H1 (cell line): ENCODE results near the gene GAN. TPM values are rescaled to one million over a fixed set of nuclear protein-coding genes. Genes with fewer than 3 reads are reported as not detected.

Source experiments
- CTCF ChIA-PET: fragments of 300-600 bp; sonication (Branson Sonifier 250); formaldehyde crosslinking; loops from one replicate; lab custom pipeline; 2021; ENCODE audit not compliant: partially characterized antibody; lab: Charles Lee
- POLR2A ChIA-PET: fragments of 300-600 bp; sonication (Branson Sonifier 250); formaldehyde crosslinking; loops from one replicate; lab custom pipeline; 2021; ENCODE audit warnings: inconsistent platforms; ENCODE audit not compliant: partially characterized antibody; lab: Charles Lee
- DNase-seq, 2 experiments: peaks; one replicate each; pipeline versions ENCODE4 v3.0.0 to v3.0.0-alpha.2; 2010 to 2022; ENCODE audit warnings: low spot score in 2 of 2, low read depth in 1 of 2, mixed read lengths in 1 of 2
- FAIRE-seq: peaks from 2 replicates; lab custom pipeline; 2011; peaks lifted over from hg19 to GRCh38; lab: Jason Lieb, UNC
- H2AFZ ChIP-seq: 2 replicates; pipeline ENCODE4 v1.8.1; 2012; ENCODE audit warnings: low read length, inconsistent platforms
- H2AK5ac ChIP-seq: 2 replicates; pipeline ENCODE4 v1.6.1; 2013; ENCODE audit warnings: low read depth, low read length
- H2BK120ac ChIP-seq: replicated peaks from 2 replicates; pipeline ENCODE3; 2013; ENCODE audit warnings: low read depth, low read length, inconsistent platforms
- H2BK12ac ChIP-seq: 2 replicates; pipeline ENCODE4 v1.6.1; 2013; ENCODE audit warnings: low read depth, low read length
- H2BK15ac ChIP-seq: 2 replicates; pipeline ENCODE4 v1.6.1; 2013; ENCODE audit warnings: low read length
- H2BK20ac ChIP-seq: 2 replicates; pipeline ENCODE4 v1.6.1; 2013; ENCODE audit warnings: low read length
- H2BK5ac ChIP-seq: 2 replicates; pipeline ENCODE4 v1.6.1; 2013; ENCODE audit warnings: low read depth, low read length
- H3K14ac ChIP-seq: 2 replicates; pipeline ENCODE4 v1.6.1; 2013; ENCODE audit warnings: inconsistent platforms; ENCODE audit not compliant: insufficient read length
- H3K18ac ChIP-seq: 2 replicates; pipeline ENCODE4 v1.6.1; 2013; ENCODE audit warnings: low read length; ENCODE audit errors: extremely low read depth
- H3K23ac ChIP-seq: 2 replicates; pipeline ENCODE4 v1.6.1; 2013; ENCODE audit warnings: inconsistent platforms; ENCODE audit not compliant: insufficient read length
- H3K23me2 ChIP-seq: 2 replicates; pipeline ENCODE4 v1.6.1; 2013; ENCODE audit warnings: low read depth, low read length
- H3K27ac ChIP-seq: 2 replicates; pipeline ENCODE4 v1.6.1; 2011; ENCODE audit warnings: low read depth, low read length, inconsistent platforms
- H3K27me3 ChIP-seq, 4 experiments: replicated peaks in 1 of 4; 1 replicate in 1 of 4; 2 replicates in 3 of 4; pipeline versions ENCODE4 v1.6.1 to v1.8.1; 2011 to 2013; ENCODE audit warnings: low read length in 3 of 4, mild to moderate bottlenecking in 3 of 4, inconsistent platforms in 2 of 4, mixed read lengths in 2 of 4, moderate library complexity in 1 of 4; ENCODE audit not compliant: control insufficient read depth in 3 of 4, insufficient read depth in 3 of 4; ENCODE audit errors: extremely low read depth in 1 of 4
- H3K36me3 ChIP-seq, 4 experiments: 2 replicates each; pipeline versions ENCODE4 v1.6.1 to v1.8.1; 2011 to 2013; ENCODE audit warnings: mild to moderate bottlenecking in 4 of 4, low read length in 3 of 4, moderate library complexity in 2 of 4, control low read depth in 1 of 4, inconsistent platforms in 1 of 4; ENCODE audit not compliant: insufficient read depth in 4 of 4, control insufficient read depth in 2 of 4
- H3K4ac ChIP-seq: replicated peaks from 2 replicates; pipeline ENCODE3; 2013; ENCODE audit warnings: low read length, low read depth, mixed read lengths, inconsistent platforms; ENCODE audit not compliant: insufficient read length
- H3K4me1 ChIP-seq, 4 experiments: replicated peaks in 1 of 4; 1 replicate in 1 of 4; 2 replicates in 3 of 4; pipeline versions ENCODE4 v1.6.1 to v1.8.1; 2011 to 2013; ENCODE audit warnings: low read length in 3 of 4, inconsistent platforms in 2 of 4, mixed read lengths in 1 of 4; ENCODE audit not compliant: insufficient read depth in 4 of 4, control insufficient read depth in 3 of 4
- H3K4me2 ChIP-seq, 2 experiments: 2 replicates each; pipeline versions ENCODE4 v1.6.1 to v1.8.1; 2011 to 2013; ENCODE audit warnings: low read depth in 2 of 2, low read length in 2 of 2, control low read depth in 1 of 2, inconsistent platforms in 1 of 2, mild to moderate bottlenecking in 1 of 2; ENCODE audit not compliant: insufficient read depth in 1 of 2
- H3K4me3 ChIP-seq, 4 experiments: fragments of 200-600, 300-600 bp in 1 of 4; sonication (generic), shearing (Covaris generic), sonication (Bioruptor Twin) in 1 of 4; 2 replicates each; pipeline versions ENCODE4 v1.5.1 to v1.8.1; 2011 to 2016; ENCODE audit warnings: low read length in 4 of 4, low read depth in 3 of 4, control low read depth in 2 of 4, inconsistent platforms in 2 of 4, mild to moderate bottlenecking in 2 of 4, mixed read lengths in 1 of 4, moderate library complexity in 1 of 4; ENCODE audit not compliant: insufficient read depth in 2 of 4; ENCODE audit errors: extremely low read depth in 1 of 4
- H3K56ac ChIP-seq: replicated peaks from 2 replicates; pipeline ENCODE3; 2013; ENCODE audit warnings: low read depth, mild to moderate bottlenecking, mixed read lengths, low read length, inconsistent platforms; ENCODE audit not compliant: insufficient read length
- H3K79me1 ChIP-seq: 2 replicates; pipeline ENCODE4 v1.6.1; 2013; ENCODE audit warnings: low read depth, low read length, control low read depth
- H3K79me2 ChIP-seq, 2 experiments: 2 replicates each; pipeline versions ENCODE4 v1.6.1 to v1.8.1; 2012 to 2013; ENCODE audit warnings: low read length in 2 of 2, mild to moderate bottlenecking in 2 of 2, inconsistent platforms in 1 of 2; ENCODE audit not compliant: insufficient read depth in 2 of 2, control insufficient read depth in 1 of 2
- H3K9ac ChIP-seq, 4 experiments: replicated peaks in 1 of 4; 1 replicate in 1 of 4; 2 replicates in 3 of 4; pipeline versions ENCODE4 v1.6.1 to v1.8.1; 2011 to 2013; ENCODE audit warnings: low read depth in 3 of 4, low read length in 3 of 4, control low read depth in 2 of 4, mild to moderate bottlenecking in 2 of 4, moderate library complexity in 2 of 4, inconsistent platforms in 1 of 4; ENCODE audit errors: extremely low read depth in 1 of 4
- H3K9me3 ChIP-seq, 2 experiments: 2 replicates each; pipeline versions ENCODE4 v1.6.1 to v1.8.1; 2012 to 2013; ENCODE audit warnings: mild to moderate bottlenecking in 2 of 2, moderate library complexity in 2 of 2, control low read depth in 1 of 2, inconsistent platforms in 1 of 2, low read depth in 1 of 2, low read length in 1 of 2, mixed read lengths in 1 of 2; ENCODE audit not compliant: insufficient read depth in 2 of 2
- H4K20me1 ChIP-seq, 2 experiments: replicated peaks in 1 of 2; 2 replicates each; pipeline versions ENCODE3 to v1.8.1; 2011 to 2013; ENCODE audit warnings: inconsistent platforms in 2 of 2, low read length in 2 of 2, mild to moderate bottlenecking in 1 of 2; ENCODE audit not compliant: insufficient read depth in 2 of 2, control insufficient read depth in 1 of 2
- H4K5ac ChIP-seq: 2 replicates; pipeline ENCODE4 v1.6.1; 2013; ENCODE audit warnings: low read length, low read depth, mixed read lengths, inconsistent platforms; ENCODE audit not compliant: insufficient read length
- H4K8ac ChIP-seq: 2 replicates; pipeline ENCODE4 v1.8.0; 2013; ENCODE audit warnings: mild to moderate bottlenecking, moderate library complexity, low read length, inconsistent platforms; ENCODE audit not compliant: insufficient read depth; ENCODE audit errors: extremely low read depth
- H4K91ac ChIP-seq: replicated peaks from 2 replicates; pipeline ENCODE3; 2013; ENCODE audit warnings: low read length, mixed read lengths, inconsistent platforms; ENCODE audit not compliant: insufficient read length
- ATF2 ChIP-seq: IDR thresholded peaks from 2 replicates; pipeline ENCODE4 v1.6.1; 2012; ENCODE audit warnings: low read length, inconsistent platforms
- BACH1 ChIP-seq: IDR thresholded peaks from 2 replicates; pipeline ENCODE4 v1.6.1; 2012; ENCODE audit warnings: low read length, improper control_type of control experiment
- CTBP2 ChIP-seq: IDR thresholded peaks from 2 replicates; pipeline ENCODE4 v1.7.0; 2011; ENCODE audit warnings: borderline replicate concordance, mild to moderate bottlenecking, moderate library complexity, mixed read lengths, low read length; ENCODE audit not compliant: insufficient read depth, insufficient read length
- E2F6 ChIP-seq: IDR thresholded peaks from 2 replicates; pipeline ENCODE4 v1.6.1; 2012; ENCODE audit warnings: inconsistent platforms
- HDAC2 ChIP-seq, 2 experiments: fragments of 300-600 bp in 1 of 2; sonication (generic) in 1 of 2; IDR thresholded peaks; 2 replicates each; pipeline ENCODE4 v1.6.1; 2011 to 2012; ENCODE audit warnings: low read depth in 2 of 2, low read length in 2 of 2, mild to moderate bottlenecking in 2 of 2, moderate library complexity in 2 of 2, borderline replicate concordance in 1 of 2, inconsistent platforms in 1 of 2
- JUN ChIP-seq: IDR thresholded peaks from 2 replicates; pipeline ENCODE4 v1.6.1; 2011; ENCODE audit warnings: low read depth, mild to moderate bottlenecking, improper control_type of control experiment, low read length
- NANOG ChIP-seq: IDR thresholded peaks from 2 replicates; pipeline ENCODE4 v1.6.1; 2011; ENCODE audit warnings: low read length, low read depth, mild to moderate bottlenecking, inconsistent platforms; ENCODE audit not compliant: insufficient read depth, poor library complexity, severe bottlenecking
- RXRA ChIP-seq: IDR thresholded peaks from 2 replicates; pipeline ENCODE4 v1.6.1; 2011; ENCODE audit warnings: low read depth, mild to moderate bottlenecking, low read length, moderate library complexity; ENCODE audit not compliant: insufficient read depth
- SAP30 ChIP-seq: fragments of 300-600 bp; sonication (generic); IDR thresholded peaks from 2 replicates; pipeline ENCODE4 v1.7.1; 2012; ENCODE audit warnings: low read length, moderate library complexity, mild to moderate bottlenecking, inconsistent platforms; ENCODE audit not compliant: insufficient read depth, insufficient replicate concordance
- SRF ChIP-seq: IDR thresholded peaks from 2 replicates; pipeline ENCODE4 v1.6.1; 2011; ENCODE audit warnings: mild to moderate bottlenecking, low read depth, low read length, moderate library complexity
- SUZ12 ChIP-seq: fragments of 200-600 bp; sonication (generic); IDR thresholded peaks from 2 replicates; pipeline ENCODE4 v1.6.1; 2012; ENCODE audit warnings: mild to moderate bottlenecking, inconsistent platforms, low read length, moderate library complexity, mixed read lengths
- WGBS, 2 experiments: shearing (Covaris generic) in 1 of 2; methylation state at CpG; one replicate each; pipeline versions ENCODE4 v1.1.6 to v1.1.7; 2013 to 2015; ENCODE audit warnings: low lambda C conversion rate in 2 of 2, mixed read lengths in 2 of 2, inconsistent platforms in 1 of 2, low coverage in 1 of 2, missing lambda C conversion rate in 1 of 2; ENCODE audit not compliant: insufficient replicate concordance in 2 of 2, insufficient coverage in 1 of 2, insufficient read length in 1 of 2; ENCODE audit errors: extremely low coverage in 1 of 2, missing lambda C conversion rate in 1 of 2; 5-methylcytosine and 5-hydroxymethylcytosine counted together
- polyA plus RNA-seq, 7 experiments: library from polyadenylated mRNA; depleted of rRNA in 3 of 7; stranded (reverse) in 5 of 7; unstranded in 2 of 7; fragments of >200 nt in 5 of 7; fragments of 200-250 nt in 2 of 7; gene quantifications; 1 replicate in 5 of 7; 2 replicates in 1 of 7; 4 replicates in 1 of 7; pipeline versions ENCODE4 v1.2.1 to v1.2.3, GENCODE V29; 2011 to 2013; ENCODE audit warnings: missing spikeins in 2 of 7, mixed read lengths in 2 of 7
- total RNA-seq: library from RNA; stranded (reverse); fragmentation: NEBNext Ultra II Directional; extraction: Animal tissue kit (Norgen Biotek cat#: 25700); gene quantifications from 2 replicates; pipeline ENCODE4 v1.2.1, GENCODE V29; 2021

Gene GAN
- total and polyA plus RNA-seq, 2 of the 8 experiments (the other 6 are each of a cell fraction or from before 2014, with no cell fraction given), result 4.5 to 23.9 TPM

GRCh38 chr16:81268509-81268908 lies 46.3 kb upstream of the GAN start:
- Histone ChIP-seq H3K79me2 (no peaks in the 10 kb centered on the region), H3K79me1 (no peaks in the 10 kb centered on the region), H4K91ac (no peak overlapping the region), H3K4me1 (no peaks in the 10 kb centered on the region), H3K27me3 (no peaks in the 10 kb centered on the region), H2AFZ (no peak overlapping the region), H3K27ac (no peak overlapping the region), H3K9ac (no peak overlapping the region), H2BK20ac (no peak overlapping the region), H3K4me2 (no peak overlapping the region), H4K8ac (no peak overlapping the region), H2BK12ac (no peak overlapping the region), H2BK15ac (no peak overlapping the region), H3K23me2 (peaks cover 9% of the 10 kb centered on the region; the same call in 1 of the 2 replicates), H3K23ac (no peak overlapping the region), H4K5ac (no peak overlapping the region), H3K9me3 (no peaks in the 10 kb centered on the region), H3K36me3 (no peaks in the 10 kb centered on the region), H3K18ac (no peak overlapping the region), H2AK5ac (no peak overlapping the region), H2BK5ac (no peak overlapping the region), H3K4me3 (no peak overlapping the region), H3K4ac (no peak overlapping the region), H2BK120ac (no peak overlapping the region), H3K56ac (no peak overlapping the region), H4K20me1 (peaks cover 0 to 8% of the 10 kb centered on the region in 2 experiments), H3K14ac (no peak overlapping the region)
- FAIRE-seq, result no peak
- DNase-seq, result no peak
- WGBS, 2 experiments, result 89% methylated on average over 5 of the region's 5 CpGs; no CpG with 5 or more reads in 1 of the 2 experiments
- POLR2A ChIA-PET, result no interaction called here
- CTCF ChIA-PET, result interaction anchor here (0.8 kb wide), 1 partner anchor 20 kb away, joined by 4 read pairs; no protein-coding TSS in a partner anchor
- no peak for TF ChIP-seq RXRA
- no peak for TF ChIP-seq SUZ12
- no peak for TF ChIP-seq E2F6
- no peak for TF ChIP-seq BACH1
- no peak for TF ChIP-seq ATF2
- no peak for TF ChIP-seq HDAC2 (IDR thresholded peaks at IDR 0.05; ENCODE audit: borderline replicate concordance in 1 of 2, low read depth in 2 of 2, low read length in 2 of 2)
- TF ChIP-seq JUN, result no peak
- no peak for TF ChIP-seq SRF
- no peak for TF ChIP-seq SAP30
- no peak for TF ChIP-seq NANOG
- no peak for TF ChIP-seq CTBP2
